SK-N-SH (cell line): ENCODE results near the gene RFPL3. TPM values are rescaled to one million over a fixed set of nuclear protein-coding genes. Genes with fewer than 3 reads are reported as not detected.

ENCODE experiments used
- CTCF ChIA-PET: fragments of 300-600, 350-600 bp; formaldehyde crosslinking; extraction: SDS; loops from one replicate; lab custom pipeline; 2021; lab: Yijun Ruan, JAX
- POLR2A ChIA-PET: fragments of 350-600 bp; sonication (Branson Sonifier 250); formaldehyde crosslinking; extraction: SDS; loops from one replicate; lab custom pipeline; 2020; ENCODE audit warnings: antibody characterized with exemption, inconsistent platforms; lab: Yijun Ruan, JAX
- DNase-seq: peaks from one replicate; pipeline ENCODE4 v3.0.0; 2012
- H2AFZ ChIP-seq: fragments of 200-600 bp; sonication (generic); 2 replicates; pipeline ENCODE4 v1.8.1; 2016; ENCODE audit warnings: antibody characterized with exemption, mild to moderate bottlenecking, low read depth
- H3F3A ChIP-seq: fragments of 200-600 bp; sonication (generic); replicated peaks from 2 replicates; pipeline ENCODE3; 2016; ENCODE audit warnings: antibody characterized with exemption, mild to moderate bottlenecking; ENCODE audit not compliant: insufficient read depth
- H3K27ac ChIP-seq, 2 experiments: fragments of 200-500 bp in 1 of 2; fragments of 200-600 bp in 1 of 2; sonication (Bioruptor generic) in 1 of 2; sonication (generic), shearing (Covaris generic) in 1 of 2; 2 replicates each; pipeline versions ENCODE4 v1.5.1 to v1.6.1; 2014 to 2016; ENCODE audit warnings: low read depth in 2 of 2, inconsistent platforms in 1 of 2, low read length in 1 of 2, mild to moderate bottlenecking in 1 of 2, mixed read lengths in 1 of 2
- H3K27me3 ChIP-seq: fragments of 200-600 bp; sonication (generic), shearing (Covaris generic); 2 replicates; pipeline ENCODE4 v1.6.1; 2016; ENCODE audit warnings: mixed run types; ENCODE audit not compliant: insufficient read depth
- H3K36me3 ChIP-seq, 2 experiments: fragments of 200-500 bp in 1 of 2; fragments of 200-600 bp in 1 of 2; sonication (Bioruptor generic) in 1 of 2; sonication (generic) in 1 of 2; replicated peaks in 1 of 2; 2 replicates each; pipeline versions ENCODE3 to v1.5.1; 2014 to 2016; ENCODE audit warnings: low read length in 1 of 2, mild to moderate bottlenecking in 1 of 2; ENCODE audit not compliant: insufficient read depth in 2 of 2, control insufficient read depth in 1 of 2
- H3K4me1 ChIP-seq, 2 experiments: fragments of 200-500 bp in 1 of 2; fragments of 200-600 bp in 1 of 2; sonication (Bioruptor generic) in 1 of 2; sonication (generic), shearing (Covaris generic) in 1 of 2; 2 replicates each; pipeline versions ENCODE4 v1.5.1 to v1.6.1; 2014 to 2016; ENCODE audit warnings: low read depth in 1 of 2, low read length in 1 of 2, mixed run types in 1 of 2; ENCODE audit not compliant: insufficient read depth in 2 of 2, control insufficient read depth in 1 of 2
- H3K4me2 ChIP-seq: fragments of 200-600 bp; sonication (generic), shearing (Covaris generic); 2 replicates; pipeline ENCODE4 v1.6.1; 2017; ENCODE audit warnings: mixed run types
- H3K4me3 ChIP-seq, 2 experiments: fragments of 200-500 bp in 1 of 2; fragments of 200-600 bp in 1 of 2; sonication (Bioruptor generic) in 1 of 2; sonication (generic), shearing (Covaris generic) in 1 of 2; 2 replicates each; pipeline versions ENCODE4 v1.5.1 to v1.8.1; 2014 to 2016; ENCODE audit warnings: low read depth in 2 of 2, inconsistent platforms in 1 of 2, low read length in 1 of 2, mild to moderate bottlenecking in 1 of 2, mixed read lengths in 1 of 2, moderate library complexity in 1 of 2
- H3K79me2 ChIP-seq: fragments of 200-600 bp; sonication (generic); 2 replicates; pipeline ENCODE4 v1.8.1; 2017; ENCODE audit warnings: mild to moderate bottlenecking; ENCODE audit not compliant: insufficient read depth
- H3K9ac ChIP-seq: fragments of 200-600 bp; sonication (generic); 2 replicates; pipeline ENCODE4 v1.6.1; 2017; ENCODE audit warnings: mixed run types
- H3K9me2 ChIP-seq: fragments of 200-600 bp; sonication (generic); 2 replicates; pipeline ENCODE4 v1.6.1; 2017; ENCODE audit warnings: mixed run types
- H3K9me3 ChIP-seq: fragments of 200-600 bp; sonication (generic); 2 replicates; pipeline ENCODE4 v1.6.1; 2017; ENCODE audit warnings: mixed run types, mild to moderate bottlenecking, moderate library complexity
- H4K20me1 ChIP-seq: fragments of 200-600 bp; sonication (generic); 2 replicates; pipeline ENCODE4 v1.6.1; 2017; ENCODE audit warnings: mild to moderate bottlenecking, mixed run types; ENCODE audit not compliant: insufficient read depth
- CHD2 ChIP-seq: fragments of 150-350 bp; IDR thresholded peaks from 2 replicates; pipeline ENCODE4 v1.6.1; 2018; ENCODE audit warnings: low read length; ENCODE audit not compliant: partially characterized antibody
- EP300 ChIP-seq, 2 experiments: IDR thresholded peaks; 2 replicates each; pipeline versions ENCODE4 v1.4.0 to v1.6.1; 2012; ENCODE audit warnings: borderline replicate concordance in 1 of 2, low read depth in 1 of 2, low read length in 1 of 2
- EZH2phosphoT487 ChIP-seq: fragments of 200-600 bp; sonication (generic); IDR thresholded peaks from 2 replicates; pipeline ENCODE4 v1.6.1; 2017; ENCODE audit warnings: low read depth, mixed run types, mild to moderate bottlenecking, antibody characterized with exemption, moderate library complexity, borderline replicate concordance
- FOSL2 ChIP-seq: IDR thresholded peaks from 2 replicates; pipeline ENCODE4 v1.4.0; 2012; ENCODE audit warnings: low read depth, mild to moderate bottlenecking, moderate library complexity, borderline replicate concordance
- IRF3 ChIP-seq: fragments of 150-350 bp; IDR thresholded peaks from 2 replicates; pipeline ENCODE4 v1.6.1; 2016; ENCODE audit warnings: mild to moderate bottlenecking, low read depth, low read length
- MAX ChIP-seq: IDR thresholded peaks from 2 replicates; pipeline ENCODE4 v1.4.0; 2012; ENCODE audit warnings: low read depth
- MXI1 ChIP-seq: IDR thresholded peaks from 2 replicates; pipeline ENCODE4 v1.6.1; 2012; ENCODE audit warnings: mild to moderate bottlenecking, low read depth, low read length, improper control_type of control experiment
- NFIC ChIP-seq: IDR thresholded peaks from 2 replicates; pipeline ENCODE4 v1.4.0; 2012; ENCODE audit warnings: borderline replicate concordance
- NRF1 ChIP-seq: IDR thresholded peaks from 2 replicates; pipeline ENCODE4 v1.6.1; 2012; ENCODE audit warnings: low read depth, mild to moderate bottlenecking, low read length
- POLR2AphosphoS5 ChIP-seq: IDR thresholded peaks from 2 replicates; pipeline ENCODE4 v1.6.1; 2012; ENCODE audit warnings: low read depth, low read length
- REST ChIP-seq: IDR thresholded peaks from 2 replicates; pipeline ENCODE4 v1.6.1; 2012; ENCODE audit warnings: mild to moderate bottlenecking, low read depth, low read length, moderate library complexity
- SMC3 ChIP-seq: IDR thresholded peaks from 2 replicates; pipeline ENCODE4 v1.6.1; 2012; ENCODE audit warnings: low read depth, low read length, improper control_type of control experiment
- TCF12 ChIP-seq: IDR thresholded peaks from 2 replicates; pipeline ENCODE4 v1.4.0; 2012
- USF1 ChIP-seq: IDR thresholded peaks from 2 replicates; pipeline ENCODE4 v1.4.0; 2012; ENCODE audit warnings: low read depth, borderline replicate concordance
- USF2 ChIP-seq: fragments of 150-350 bp; IDR thresholded peaks from 2 replicates; pipeline ENCODE4 v1.6.1; 2017; ENCODE audit warnings: antibody characterized with exemption, low read length, low read depth, borderline replicate concordance
- YY1 ChIP-seq: IDR thresholded peaks from 2 replicates; pipeline ENCODE4 v1.4.0; 2012; ENCODE audit warnings: low read depth, mild to moderate bottlenecking
- WGBS: methylation state at CpG from one replicate; pipeline ENCODE4 v1.1.6; 2017; ENCODE audit warnings: low lambda C conversion rate; 5-methylcytosine and 5-hydroxymethylcytosine counted together
- polyA plus RNA-seq, 3 experiments: library from polyadenylated mRNA; depleted of rRNA; stranded (reverse); fragments of >200 nt; gene quantifications; 2 replicates each; pipeline ENCODE4 v1.2.3, GENCODE V29; 2012

The RFPL3 gene
- polyA plus RNA-seq, 1 of the 3 experiments (the other 2 are of a cell fraction): not detected

GRCh38 chr22:32339190-32340012 is 18.3 kb upstream of the RFPL3 start:
- H3K27ac ChIP-seq: no peak overlapping the region
- no peaks in the 10 kb centered on the region for H3K9me2 ChIP-seq
- CTCF ChIA-PET: interaction anchor here (2.0 kb wide), 1 partner anchor 73 kb away, joined by 5 read pairs; no protein-coding TSS in a partner anchor
- no peak overlapping the region for H3K4me3 ChIP-seq
- TF ChIP-seq REST: no peak
- no peaks in the 10 kb centered on the region for H3K27me3 ChIP-seq
- POLR2A ChIA-PET: no interaction called here
- H3K9ac ChIP-seq: no peak overlapping the region
- H3K4me2 ChIP-seq: no peak overlapping the region
- no peaks in the 10 kb centered on the region for H3K36me3 ChIP-seq
- no peaks in the 10 kb centered on the region for H3F3A ChIP-seq
- WGBS: 77% methylated on average over 21 of the region's 23 CpGs
- no peaks in the 10 kb centered on the region for H3K79me2 ChIP-seq
- H2AFZ ChIP-seq: no peak overlapping the region
- H3K9me3 ChIP-seq: no peaks in the 10 kb centered on the region
- H3K4me1 ChIP-seq: peaks cover 0 to 9% of the 10 kb centered on the region in 2 experiments; a peak in 1 of 4 replicates
- no peak for DNase-seq
- H4K20me1 ChIP-seq: no peaks in the 10 kb centered on the region

GRCh38 chr22:32340411-32340810 is 17.3 kb upstream of the RFPL3 start:
- H3K4me3 ChIP-seq: no peak overlapping the region
- TF ChIP-seq NFIC: no peak
- no peak for TF ChIP-seq MAX
- TF ChIP-seq MXI1: no peak
- no peak for TF ChIP-seq YY1
- TF ChIP-seq USF2: no peak
- no peak for TF ChIP-seq POLR2AphosphoS5
- no peak for TF ChIP-seq EZH2phosphoT487
- TF ChIP-seq CHD2: no peak
- no peak for TF ChIP-seq FOSL2
- no peak for TF ChIP-seq EP300 (IDR thresholded peaks at IDR 0.05; ENCODE audit: borderline replicate concordance in 1 of 2, low read depth in 1 of 2, low read length in 1 of 2)
- TF ChIP-seq NRF1: no peak
- TF ChIP-seq SMC3: no peak
- no peak for TF ChIP-seq TCF12
- no peak for TF ChIP-seq IRF3
- no peak for TF ChIP-seq USF1
- TF ChIP-seq, all 33 proteins: peak for 0
- H3K27ac ChIP-seq: no peak overlapping the region
- H4K20me1 ChIP-seq: no peaks in the 10 kb centered on the region
- H3K36me3 ChIP-seq: no peaks in the 10 kb centered on the region
- peaks cover 0 to 9% of the 10 kb centered on the region in 2 experiments; a peak in 1 of 4 replicates for H3K4me1 ChIP-seq
- no peak overlapping the region for H2AFZ ChIP-seq
- H3K4me2 ChIP-seq: no peak overlapping the region
- 84% methylated on average over 6 of the region's 11 CpGs for whole genome bisulfite sequencing
- no peak overlapping the region for H3K9ac ChIP-seq
- H3K9me2 ChIP-seq: no peaks in the 10 kb centered on the region
- POLR2A ChIA-PET: no interaction called here
- CTCF ChIA-PET: interaction anchor here (1.2 kb wide), 1 partner anchor 363 kb away, joined by 3 read pairs; no protein-coding TSS in a partner anchor
- H3F3A ChIP-seq: no peaks in the 10 kb centered on the region
- H3K9me3 ChIP-seq: no peaks in the 10 kb centered on the region
- no peak for DNase-seq
- no peaks in the 10 kb centered on the region for H3K27me3 ChIP-seq
- H3K79me2 ChIP-seq: no peaks in the 10 kb centered on the region
